Vagina (tissue), 2 donors: ENCODE results near the gene MARK3. TPM values are rescaled to one million over a fixed set of nuclear protein-coding genes. Genes with fewer than 3 reads are reported as not detected.

Experiments used
- DNase-seq, 2 donors: peaks; one replicate each; pipeline ENCODE4 v3.0.0-alpha.2; 2017; ENCODE audit errors: extremely low spot score in 2 of 2
- H3K27ac ChIP-seq: fragments of 200-600 bp; sonication (generic); one replicate; pipeline ENCODE4 v1.5.1; 2019
- H3K27me3 ChIP-seq: fragments of 200-600 bp; sonication (generic); one replicate; pipeline ENCODE4 v1.5.1; 2019
- H3K36me3 ChIP-seq, 2 donors: fragments of 200-600 bp; sonication (generic); one replicate each; pipeline ENCODE4 v1.5.1; 2017 to 2019
- H3K4me1 ChIP-seq: fragments of 200-600 bp; sonication (generic); one replicate; pipeline ENCODE4 v1.5.1; 2019
- H3K4me3 ChIP-seq, 2 donors: fragments of 200-600 bp; sonication (generic); 1 replicate in 1 of 2; 2 replicates in 1 of 2; pipeline ENCODE4 v1.5.1; 2016 to 2019
- H3K9me3 ChIP-seq: fragments of 200-600 bp; sonication (generic); one replicate; pipeline ENCODE4 v1.5.1; 2019
- CTCF ChIP-seq, 3 experiments: fragments of 450-650 bp in 2 of 3; fragments of 200-600 bp in 1 of 3; sonication (generic) in 1 of 3; IDR thresholded peaks; one replicate each; pipeline ENCODE4 v1.5.1; 2017 to 2019; ENCODE audit warnings: antibody characterized with exemption in 3 of 3, mild to moderate bottlenecking in 2 of 3, moderate library complexity in 2 of 3
- POLR2A ChIP-seq, 2 donors: fragments of 450-650 bp; IDR thresholded peaks; one replicate each; pipeline ENCODE4 v1.6.1; 2017; ENCODE audit warnings: antibody characterized with exemption in 2 of 2, mild to moderate bottlenecking in 2 of 2, moderate library complexity in 2 of 2
- POLR2AphosphoS5 ChIP-seq, 2 donors: sonication (generic); formaldehyde crosslinking; IDR thresholded peaks; one replicate each; pipeline ENCODE4 v1.9.0; 2017; ENCODE audit warnings: antibody characterized with exemption in 2 of 2, mild to moderate bottlenecking in 2 of 2, low read depth in 1 of 2; ENCODE audit not compliant: insufficient read depth in 1 of 2
- intact Hi-C: fragments of 100-400 bp; cut with DNase I; formaldehyde crosslinking; loops from one replicate; pipeline ENCODE4 v1.15.1; 2023
- total RNA-seq: library from RNA; depleted of rRNA; stranded (reverse); fragments of >200 nt; gene quantifications from one replicate; pipeline ENCODE4 v1.2.3, GENCODE V29; 2016

Gene MARK3
- total RNA-seq, 1 donor from 2014 or later: 77.6 TPM

GRCh38 chr14:103543721-103544387, 158.6 kb downstream of the MARK3 start:
- Histone ChIP-seq H3K27ac (peak overlapping the region; percentile 88), H3K36me3 (no peaks in the 10 kb centered on the region), H3K4me1 (peaks cover 67% of the 10 kb centered on the region), H3K27me3 (no peaks in the 10 kb centered on the region), H3K4me3 (peak overlapping the region in 1 of 2 donors; percentile 1), H3K9me3 (no peaks in the 10 kb centered on the region)
- no peak for TF ChIP-seq POLR2A (IDR thresholded peaks at IDR 0.05)
- peak in 1 of 2 donors; percentile 41 for TF ChIP-seq POLR2AphosphoS5 (IDR thresholded peaks at IDR 0.05; ENCODE audit: insufficient read depth in 1 of 2, low read depth in 1 of 2)
- intact Hi-C loops: no loop called here
- no peak for DNase-seq

GRCh38 chr14:103544388-103545218, 159.4 kb downstream of the MARK3 start:
- Histone ChIP-seq H3K4me1 (peaks cover 67% of the 10 kb centered on the region), H3K27me3 (no peaks in the 10 kb centered on the region), H3K36me3 (no peaks in the 10 kb centered on the region), H3K4me3 (peak overlapping the region in 1 of 2 donors; percentile 1), H3K27ac (peak overlapping the region; percentile 88), H3K9me3 (no peaks in the 10 kb centered on the region)
- TF ChIP-seq POLR2AphosphoS5 (IDR thresholded peaks at IDR 0.05; ENCODE audit: insufficient read depth in 1 of 2, low read depth in 1 of 2) (peak in 1 of 2 donors; percentile 51), POLR2A (IDR thresholded peaks at IDR 0.05) (no peak)
- intact Hi-C loops: loop anchor here (5.0 kb wide), 1 partner anchor 42 kb away; no protein-coding TSS in a partner anchor
- DNase-seq: no peak

DNA sequence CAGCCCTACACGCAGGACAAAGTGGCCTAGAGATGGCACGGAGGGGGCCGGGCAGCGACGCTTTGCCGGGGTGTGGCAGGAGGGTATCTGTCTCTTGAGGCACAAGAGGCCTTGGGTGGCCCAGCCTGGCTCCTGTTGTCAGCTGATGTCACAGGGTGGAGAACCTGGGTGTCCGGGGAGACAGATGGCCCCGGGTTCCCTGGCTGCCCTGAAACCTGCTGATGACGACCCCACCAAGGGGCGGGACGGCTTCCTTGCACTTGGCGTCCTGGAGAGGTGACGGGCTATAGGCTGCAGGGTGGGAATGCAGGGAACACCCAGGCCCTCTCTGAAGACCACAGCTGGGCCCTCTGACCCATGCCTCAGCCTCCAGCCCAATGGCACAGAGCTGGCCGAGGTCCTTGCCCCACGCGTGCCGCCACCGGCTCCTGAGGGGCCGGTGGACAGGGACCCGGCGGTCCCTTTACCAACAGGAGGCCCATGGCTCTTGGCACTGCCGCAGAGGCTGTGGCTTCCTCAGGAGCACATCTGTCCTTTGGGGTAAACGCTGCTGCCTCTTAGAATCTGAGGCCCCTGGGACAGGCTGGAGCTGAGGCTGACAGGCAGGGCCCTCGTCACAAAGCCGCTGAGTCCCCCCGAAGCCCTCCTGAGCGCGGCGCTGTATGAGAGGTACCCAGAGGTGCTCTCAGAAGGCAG, 160.2 kb downstream of the MARK3 start:
- intact Hi-C loops: loop anchor here (5.0 kb wide), 1 partner anchor 43 kb away; no protein-coding TSS in a partner anchor
- Histone ChIP-seq H3K9me3 (no peaks in the 10 kb centered on the region), H3K36me3 (no peaks in the 10 kb centered on the region), H3K4me1 (peaks cover 67% of the 10 kb centered on the region), H3K27ac (peak overlapping the region; percentile 88), H3K4me3 (no peak overlapping the region), H3K27me3 (no peaks in the 10 kb centered on the region)
- no peak for DNase-seq
- TF ChIP-seq POLR2AphosphoS5 (IDR thresholded peaks at IDR 0.05; ENCODE audit: insufficient read depth in 1 of 2, low read depth in 1 of 2) (no peak), POLR2A (IDR thresholded peaks at IDR 0.05) (no peak), CTCF (IDR thresholded peaks at IDR 0.05) (no peak)

DNA sequence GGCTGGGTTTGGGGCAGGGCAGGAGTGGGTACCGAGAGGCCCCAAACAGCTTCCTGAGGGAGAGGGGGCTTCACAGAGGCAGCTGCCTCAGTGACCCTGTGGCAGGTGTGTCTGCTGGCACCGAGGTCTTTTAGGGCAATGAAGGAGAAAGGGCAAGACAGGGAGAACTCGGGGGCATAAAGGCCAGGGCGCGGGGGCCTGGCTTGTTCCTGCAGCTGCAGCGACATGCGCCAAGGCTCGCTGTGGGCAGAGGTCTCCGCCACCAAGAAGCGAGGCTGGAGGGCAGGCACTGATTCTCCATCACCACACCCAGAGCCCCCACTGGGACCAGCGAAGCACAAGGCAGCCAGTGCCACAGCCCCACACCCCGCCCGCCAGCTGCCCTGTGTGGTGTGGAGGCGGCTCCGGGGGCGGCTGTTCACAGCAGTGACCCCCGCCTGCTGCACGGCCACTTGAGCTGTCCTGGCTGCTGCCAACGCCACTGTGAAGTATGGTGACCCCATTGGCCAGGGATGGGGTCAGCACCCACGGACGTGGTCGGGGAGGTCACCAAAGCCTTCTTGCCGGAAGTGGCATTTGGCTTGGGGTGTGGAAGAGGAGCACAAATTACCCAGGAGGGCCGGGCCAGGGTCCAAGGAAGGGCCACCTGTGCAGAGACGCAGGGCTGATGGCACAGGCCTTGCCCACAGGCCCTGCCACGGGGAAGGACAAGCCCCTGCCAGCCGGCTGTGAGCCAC, 160.9 kb downstream of the MARK3 start:
- Histone ChIP-seq H3K4me1 (peaks cover 68% of the 10 kb centered on the region), H3K9me3 (no peaks in the 10 kb centered on the region)
- intact Hi-C loops: loop anchor here (5.0 kb wide), 1 partner anchor 44 kb away; no protein-coding TSS in a partner anchor

More for the DNA sequence above, 160.9 kb downstream of the MARK3 start:
- Histone ChIP-seq H3K27ac (no peak overlapping the region), H3K27me3 (no peaks in the 10 kb centered on the region), H3K4me3 (no peak overlapping the region), H3K36me3 (no peaks in the 10 kb centered on the region)
- TF ChIP-seq POLR2A (IDR thresholded peaks at IDR 0.05): no peak
- no peak for TF ChIP-seq CTCF (IDR thresholded peaks at IDR 0.05)
- TF ChIP-seq POLR2AphosphoS5 (IDR thresholded peaks at IDR 0.05; ENCODE audit: insufficient read depth in 1 of 2, low read depth in 1 of 2): no peak
- no peak for DNase-seq
